T-helper 1 cell treated with Interleukin-12 subunit alpha and Interleukin-12 subunit beta and Interleukin-4 antibody, amounts not matched to agents 30 ng/mL and 1 ng/mL, for 36 hours (primary cell): Measurements from ENCODE around the gene SMIM33. TPM values are rescaled to one million over a fixed set of nuclear protein-coding genes. Genes with fewer than 3 reads are reported as not detected.
"Not testable (repeated sequence)": the region's sequence is repeated elsewhere in the genome, so short reads cannot be mapped to it uniquely, and the experiment has no call there.

Experiments
- intact Hi-C: fragments of 100-400 bp; cut with micrococcal nuclease; formaldehyde crosslinking; loops from one replicate; pipeline ENCODE4 v1.15.1; 2024
- total RNA-seq: library from RNA; stranded (reverse); gene quantifications from 2 replicates; pipeline ENCODE4 v1.2.3, GENCODE V29; 2022

The SMIM33 gene
- 0.54 and 0.68 TPM in 2 replicates for total RNA-seq

GRCh38 chr5:139470821-139471300 is at the start of gene SMIM33:
TSS of gene SMIM33 (plus strand) at chr5:139471004. CDS start at chr5:139471122, 118 bp downstream.
- intact Hi-C loops: loop anchor here (1.0 to 5.0 kb wide), 2 partner anchors 32 to 41 kb away; partner anchors contain the start of gene DNAJC18

- intact Hi-C loops: loop anchor here (1.0 kb wide), 10 partner anchors 17 to 343 kb away; partner anchors contain the start of genes DNAJC18, STING1 and UBE2D2
These were observed 48.4 kb upstream of the SMIM33 start for GRCh38 chr5:139422307-139422893.

- intact Hi-C loops: no loop called here
These were observed 45.3 kb upstream of the SMIM33 start for GRCh38 chr5:139425497-139425896.

GRCh38 chr5:139426203-139426885 is 44.5 kb upstream of the SMIM33 start:
- intact Hi-C loops: no loop called here

- intact Hi-C loops: no loop called here
These were observed 40.8 kb upstream of the SMIM33 start for GRCh38 chr5:139430015-139430414.

GRCh38 chr5:139431706-139432105 is 39.1 kb upstream of the SMIM33 start:
- intact Hi-C loops: no loop called here

GRCh38 chr5:139435676-139436075 is 35.1 kb upstream of the SMIM33 start:
- intact Hi-C loops: loop anchor here (5.0 kb wide), 1 partner anchor 202 kb away; no protein-coding TSS in a partner anchor

GRCh38 chr5:139438707-139439012 is 32.1 kb upstream of the SMIM33 start:
- intact Hi-C loops: loop anchor here (1.0 to 5.0 kb wide), 16 partner anchors 9 to 1126 kb away; partner anchors contain the start of genes ANKHD1, APBB3, HSPA9 and SLC35A4

GRCh38 chr5:139439013-139439903 is 31.5 kb upstream of the SMIM33 start, which contains the start of gene DNAJC18:
TSS of gene DNAJC18 (minus strand) at chr5:139439525. CDS start at chr5:139439445, 80 bp downstream.
- intact Hi-C loops: loop anchor here (1.0 to 5.0 kb wide), 16 partner anchors 8 to 1125 kb away; partner anchors contain the start of genes ANKHD1, APBB3, HSPA9 and SLC35A4

GRCh38 chr5:139440416-139440815 is 30.4 kb upstream of the SMIM33 start:
- intact Hi-C loops: not testable (repeated sequence)

GRCh38 chr5:139443831-139444453 is 26.9 kb upstream of the SMIM33 start:
- intact Hi-C loops: no loop called here

GRCh38 chr5:139445325-139446170 is 25.3 kb upstream of the SMIM33 start:
- intact Hi-C loops: no loop called here

GRCh38 chr5:139446956-139447779 is 23.6 kb upstream of the SMIM33 start:
- intact Hi-C loops: loop anchor here (1.0 kb wide), 2 partner anchors 8 to 11 kb away; partner anchors contain the start of gene DNAJC18

GRCh38 chr5:139451176-139451575 is 19.6 kb upstream of the SMIM33 start:
- intact Hi-C loops: no loop called here

GRCh38 chr5:139451878-139452660 is 18.7 kb upstream of the SMIM33 start:
- intact Hi-C loops: no loop called here

- intact Hi-C loops: no loop called here
These were observed 16.9 kb upstream of the SMIM33 start for GRCh38 chr5:139453683-139454567.
